ENCODE measurements around the gene ATG9B. TPM values are rescaled to one million over a fixed set of nuclear protein-coding genes. Genes with fewer than 3 reads are reported as not detected.

Gene ATG9B
- total and polyA plus RNA-seq, 2 of the 13 experiments (the other 11 are each of a cell fraction or from before 2014, with no cell fraction given), result 0.24 TPM; not detected in 1

- TF ChIP-seq ZNF691 (CRISPR knock-in tag; IDR thresholded peaks at IDR 0.05; ENCODE audit: borderline replicate concordance, low read depth), result peak; percentile 23; the same call in 1 of the 2 replicates
- peak; percentile 49 for TF ChIP-seq TAF1 (CRISPR knock-in tag; IDR thresholded peaks at IDR 0.05)
- peak; percentile 51 for TF ChIP-seq FOXA3 (CRISPR knock-in tag; IDR thresholded peaks at IDR 0.05)
- peak; percentile 38; the same call in 1 of the 2 replicates for TF ChIP-seq ERF (CRISPR knock-in tag; IDR thresholded peaks at IDR 0.05)
- peak; percentile 53; the same call in 1 of the 2 replicates for TF ChIP-seq PHF21A (CRISPR knock-in tag; IDR thresholded peaks at IDR 0.05)
- TF ChIP-seq PCBP1 (IDR thresholded peaks at IDR 0.05; ENCODE audit: borderline replicate concordance, low read depth, low read length), result 0 out of 2 replicates have a peak, but pooled peaks have one; percentile 49
- peak; percentile 55; the same call in 1 of the 2 replicates for TF ChIP-seq ZNF335 (CRISPR knock-in tag; IDR thresholded peaks at IDR 0.05)
- TF ChIP-seq ARNTL (CRISPR knock-in tag; IDR thresholded peaks at IDR 0.05), result 0 out of 2 replicates have a peak, but pooled peaks have one; percentile 29
- 0 out of 2 replicates have a peak, but pooled peaks have one; percentile 52 for TF ChIP-seq STAT5B (CRISPR knock-in tag; IDR thresholded peaks at IDR 0.05)
- TF ChIP-seq IRF2 (CRISPR knock-in tag; IDR thresholded peaks at IDR 0.05), result peak; percentile 33; the same call in 1 of the 2 replicates
- TF ChIP-seq FOXO1 (CRISPR knock-in tag; IDR thresholded peaks at IDR 0.05), result peak; percentile 61
- TF ChIP-seq XRCC5 (optimal IDR thresholded peaks at IDR 0.05; ENCODE audit: low read length), result peak; percentile 92
- no peak for TF ChIP-seq ZNF33A (CRISPR knock-in tag; IDR thresholded peaks at IDR 0.05; ENCODE audit: borderline replicate concordance)
- no peak for TF ChIP-seq CCDC6 (CRISPR knock-in tag; IDR thresholded peaks at IDR 0.05)
- TF ChIP-seq KDM5B (CRISPR knock-in tag; IDR thresholded peaks at IDR 0.05; ENCODE audit: borderline replicate concordance), result no peak; the same call in 1 of the 2 replicates
- peak; percentile 23; the same call in 1 of the 2 replicates for TF ChIP-seq ZNF614 (CRISPR knock-in tag; IDR thresholded peaks at IDR 0.05; ENCODE audit: borderline replicate concordance)
- 0 out of 2 replicates have a peak, but pooled peaks have one; percentile 54 for TF ChIP-seq SMYD3 (CRISPR knock-in tag; IDR thresholded peaks at IDR 0.05)
- peak; percentile 16; the same call in 1 of the 2 replicates for TF ChIP-seq HNF4A (CRISPR knock-in tag; IDR thresholded peaks at IDR 0.05)
- no peak for TF ChIP-seq ZNF773 (CRISPR knock-in tag; IDR thresholded peaks at IDR 0.05; ENCODE audit: borderline replicate concordance)
- 0 out of 2 replicates have a peak, but pooled peaks have one; percentile 24 for TF ChIP-seq ZNF644 (CRISPR knock-in tag; IDR thresholded peaks at IDR 0.05; ENCODE audit: low read depth)
- TF ChIP-seq ELF1 (CRISPR knock-in tag; IDR thresholded peaks at IDR 0.05), result 0 out of 2 replicates have a peak, but pooled peaks have one; percentile 26
- no peak for TF ChIP-seq ZNF841 (CRISPR knock-in tag; IDR thresholded peaks at IDR 0.05; ENCODE audit: borderline replicate concordance)
- no peak for TF ChIP-seq POLR2AphosphoS5 (IDR thresholded peaks at IDR 0.05; ENCODE audit: low read depth, low read length)
- no peak for TF ChIP-seq MAZ (IDR thresholded peaks at IDR 0.05; ENCODE audit: borderline replicate concordance, low read depth, low read length)
- 0 out of 2 replicates have a peak, but pooled peaks have one; percentile 34 for TF ChIP-seq MAZ (CRISPR knock-in tag; IDR thresholded peaks at IDR 0.05; ENCODE audit: low read depth)
- no peak for TF ChIP-seq SP140L (CRISPR knock-in tag; IDR thresholded peaks at IDR 0.05; ENCODE audit: borderline replicate concordance)
- TF ChIP-seq GATAD2A (CRISPR knock-in tag; IDR thresholded peaks at IDR 0.05), result peak; percentile 55
- TF ChIP-seq ZGPAT (CRISPR knock-in tag; IDR thresholded peaks at IDR 0.05), result 0 out of 2 replicates have a peak, but pooled peaks have one; percentile 47
- TF ChIP-seq ETV5 (CRISPR knock-in tag; IDR thresholded peaks at IDR 0.05; ENCODE audit: borderline replicate concordance), result peak; percentile 38; the same call in 1 of the 2 replicates
- TF ChIP-seq RBFOX2 (IDR thresholded peaks at IDR 0.05; ENCODE audit: low read depth, low read length), result peak; percentile 54
- no peak for TF ChIP-seq NCOA1 (CRISPR knock-in tag; IDR thresholded peaks at IDR 0.05)
Measured at GRCh38 chr7:151008511-151009323, 15.6 kb downstream of the ATG9B start (continued).
